A673 (cell line): ENCODE data around the gene P2RY14. TPM values are rescaled to one million over a fixed set of nuclear protein-coding genes. Genes with fewer than 3 reads are reported as not detected.

ENCODE experiments used
- BruUV-seq: library from RNA; stranded (reverse); fragments of 400-500 nt; replicated peaks from 2 replicates; lab custom pipeline; 2021; lab: Mats Ljungman, UMichigan
- CTCF ChIA-PET: fragments of 300-600 bp; sonication (Branson Sonifier 250); formaldehyde crosslinking; loops from one replicate; lab custom pipeline; 2022; ENCODE audit warnings: antibody characterized with exemption; lab: Charles Lee
- POLR2A ChIA-PET: fragments of 300-600 bp; sonication (Branson Sonifier 250); formaldehyde crosslinking; loops from one replicate; lab custom pipeline; 2022; ENCODE audit warnings: antibody characterized with exemption; ENCODE audit not compliant: low non-redundant PET; lab: Charles Lee
- DNase-seq: peaks from one replicate; pipeline ENCODE4 v3.0.0-alpha.2; 2015; ENCODE audit warnings: low spot score
- H3K27ac ChIP-seq: fragments of 200-600 bp; sonication (generic); 2 replicates; pipeline ENCODE4 v1.5.1; 2016; ENCODE audit warnings: mixed run types, low read depth, mild to moderate bottlenecking, mixed read lengths, antibody characterized with exemption, low read length; ENCODE audit not compliant: poor library complexity, severe bottlenecking
- H3K27me3 ChIP-seq: fragments of 200-600 bp; sonication (generic); replicated peaks from 2 replicates; pipeline ENCODE4 v1.6.1; 2017; ENCODE audit warnings: mixed run types, low read depth, mild to moderate bottlenecking, mixed read lengths, antibody characterized with exemption, low read length; ENCODE audit not compliant: insufficient read depth, poor library complexity
- H3K36me3 ChIP-seq: fragments of 200-600 bp; sonication (generic); 2 replicates; pipeline ENCODE4 v1.6.1; 2016; ENCODE audit warnings: mixed run types, mild to moderate bottlenecking, mixed read lengths, antibody characterized with exemption, low read length; ENCODE audit not compliant: insufficient read depth, poor library complexity, severe bottlenecking
- H3K4me1 ChIP-seq: fragments of 200-600 bp; sonication (generic); 2 replicates; pipeline ENCODE4 v1.6.1; 2017; ENCODE audit warnings: mixed run types, mild to moderate bottlenecking, mixed read lengths, antibody characterized with exemption, low read length; ENCODE audit not compliant: insufficient read depth, poor library complexity, severe bottlenecking
- H3K4me3 ChIP-seq: fragments of 200-600 bp; sonication (generic); 2 replicates; pipeline ENCODE4 v1.5.1; 2016; ENCODE audit warnings: low read depth, mixed run types, mild to moderate bottlenecking, mixed read lengths, low read length; ENCODE audit not compliant: poor library complexity, severe bottlenecking
- H3K9me3 ChIP-seq: fragments of 200-600 bp; sonication (generic); 2 replicates; pipeline ENCODE4 v1.6.1; 2016; ENCODE audit warnings: mixed run types, low read depth, mild to moderate bottlenecking, mixed read lengths, antibody characterized with exemption, low read length; ENCODE audit not compliant: poor library complexity, severe bottlenecking
- CTCF ChIP-seq: fragments of 300-800, 200-600 bp; sonication (generic); conservative IDR thresholded peaks from 2 replicates; pipeline ENCODE4 v1.5.1; 2017; ENCODE audit warnings: low read depth, mild to moderate bottlenecking, antibody characterized with exemption, low read length, moderate library complexity, mixed read lengths
- EZH2 ChIP-seq: fragments of 200-600 bp; sonication (generic); IDR thresholded peaks from 2 replicates; pipeline ENCODE4 v1.6.1; 2017; ENCODE audit warnings: borderline replicate concordance, low read depth, mild to moderate bottlenecking, mixed read lengths, antibody characterized with exemption, low read length; ENCODE audit not compliant: poor library complexity, severe bottlenecking
- intact Hi-C: fragments of 100-400 bp; cut with micrococcal nuclease; formaldehyde crosslinking; loops from one replicate; pipeline ENCODE4 v1.10.0; 2022; ENCODE audit not compliant: unreplicated experiment
- total RNA-seq: library from RNA; stranded (reverse); gene quantifications from 2 replicates; pipeline ENCODE4 v1.2.3, GENCODE V29; 2021

Gene P2RY14
- total RNA-seq, 1 experiment from 2014 or later = not detected

DNA sequence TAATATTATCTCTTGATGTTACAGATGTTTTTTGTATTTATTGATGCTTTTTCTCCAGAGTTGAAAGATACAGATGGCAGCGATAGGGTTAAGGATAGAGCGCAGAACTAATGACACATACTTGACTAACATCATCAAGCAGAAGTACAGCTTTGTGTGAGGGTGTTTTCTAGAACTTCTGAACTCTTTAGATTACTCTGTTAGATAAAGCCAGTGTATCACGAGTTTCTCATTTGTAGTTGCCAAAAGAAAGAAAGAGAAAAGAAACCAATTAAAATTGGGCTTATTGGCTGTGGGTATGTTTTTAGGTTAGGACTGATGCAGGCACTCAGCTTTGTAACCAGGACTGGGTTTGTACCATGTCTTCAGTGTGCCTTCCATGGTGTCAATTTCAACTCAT lies 68.7 kb downstream of the P2RY14 start:
- H3K36me3 ChIP-seq = no peaks in the 10 kb centered on the region
- no peak overlapping the region for H3K27ac ChIP-seq
- ChIA-PET CTCF (no interaction called here), POLR2A (no interaction called here)
- DNase-seq = no peak
- H3K27me3 ChIP-seq = no peaks in the 10 kb centered on the region
- no peak for TF ChIP-seq EZH2
- TF ChIP-seq CTCF = no peak
- no TSS peak for BruUV-seq
- intact Hi-C loops = no loop called here
- no peaks in the 10 kb centered on the region for H3K4me1 ChIP-seq
- H3K9me3 ChIP-seq = no peaks in the 10 kb centered on the region
- no peak overlapping the region for H3K4me3 ChIP-seq

DNA sequence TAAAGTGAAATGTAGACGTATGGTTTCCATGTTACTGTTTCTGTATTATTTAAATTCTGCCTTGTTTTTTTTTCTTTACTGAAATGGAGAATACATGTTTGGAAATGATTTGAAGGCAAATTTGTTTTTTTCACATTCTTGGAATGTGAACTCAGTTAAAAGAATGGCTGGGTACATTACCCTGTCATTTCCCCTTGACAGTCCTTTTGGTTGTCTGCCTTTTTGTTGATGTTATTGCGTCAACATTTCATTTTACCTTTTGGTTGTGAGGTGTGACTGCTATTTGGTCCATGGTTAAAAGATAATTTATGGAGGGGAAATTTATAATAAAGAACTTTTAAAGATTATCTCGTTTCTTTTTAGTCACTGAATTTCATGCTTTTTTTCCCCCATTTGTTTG lies 72.1 kb downstream of the P2RY14 start:
- POLR2A ChIA-PET = no interaction called here
- CTCF ChIA-PET = no interaction called here
- Histone ChIP-seq H3K27me3 (no peaks in the 10 kb centered on the region), H3K4me3 (no peak overlapping the region), H3K4me1 (no peaks in the 10 kb centered on the region), H3K36me3 (no peaks in the 10 kb centered on the region), H3K27ac (no peak overlapping the region), H3K9me3 (no peaks in the 10 kb centered on the region)
- TF ChIP-seq CTCF = no peak
- no peak for TF ChIP-seq EZH2
- DNase-seq = no peak
- intact Hi-C loops = no loop called here
- no TSS peak for BruUV-seq

GRCh38 chr3:151205482-151205881 lies 72.9 kb downstream of the P2RY14 start:
- DNase-seq = no peak
- no peaks in the 10 kb centered on the region for H3K9me3 ChIP-seq
- POLR2A ChIA-PET = no interaction called here
- TF ChIP-seq CTCF (no peak), EZH2 (no peak)
- intact Hi-C loops = no loop called here
- BruUV-seq = no TSS peak
- no peak overlapping the region for H3K4me3 ChIP-seq
- no peak overlapping the region for H3K27ac ChIP-seq
- no peaks in the 10 kb centered on the region for H3K4me1 ChIP-seq
- no peaks in the 10 kb centered on the region for H3K36me3 ChIP-seq
- CTCF ChIA-PET = interaction anchor here (0.5 kb wide), 1 partner anchor 619 kb away, joined by 6 read pairs; no protein-coding TSS in a partner anchor
- no peaks in the 10 kb centered on the region for H3K27me3 ChIP-seq
